Glomerular endothelial cell (primary cell): ENCODE measurements around the gene SDCCAG8. TPM values are rescaled to one million over a fixed set of nuclear protein-coding genes. Genes with fewer than 3 reads are reported as not detected.

Experiments used
- DNase-seq: peaks from one replicate; pipeline ENCODE4 v3.0.0-alpha.2; 2011; ENCODE audit warnings: low read depth, low spot score; ENCODE audit errors: extremely low read depth
- total RNA-seq: library from RNA; depleted of rRNA; stranded (reverse); fragments of >200 nt; gene quantifications from 2 replicates; pipeline ENCODE4 v1.2.3, GENCODE V29; 2015

The SDCCAG8 gene
- total RNA-seq, 1 donor from 2014 or later = 37.5 TPM

- no peak for DNase-seq
These were observed 222.0 kb downstream of the SDCCAG8 start for GRCh38 chr1:243477731-243478290.

GRCh38 chr1:243481101-243481500, 225.3 kb downstream of the SDCCAG8 start:
- DNase-seq = no peak

- DNase-seq = no peak
These were observed 226.5 kb downstream of the SDCCAG8 start for GRCh38 chr1:243482141-243483022.

- no peak for DNase-seq
These were observed 227.4 kb downstream of the SDCCAG8 start for GRCh38 chr1:243483071-243483771.

- no peak for DNase-seq
These were observed 228.1 kb downstream of the SDCCAG8 start for GRCh38 chr1:243483952-243484351.

- no peak for DNase-seq
These were observed 231.3 kb downstream of the SDCCAG8 start for GRCh38 chr1:243487036-243487648.

- DNase-seq = no peak
These were observed 231.9 kb downstream of the SDCCAG8 start for GRCh38 chr1:243487649-243488227.

GRCh38 chr1:243488459-243489157, 232.8 kb downstream of the SDCCAG8 start:
- no peak for DNase-seq

GRCh38 chr1:243489158-243489527, 233.3 kb downstream of the SDCCAG8 start:
- no peak for DNase-seq

GRCh38 chr1:243489681-243490546, 234.1 kb downstream of the SDCCAG8 start:
- DNase-seq = no peak

- DNase-seq = no peak
These were observed 235.2 kb downstream of the SDCCAG8 start for GRCh38 chr1:243490748-243491686.

GRCh38 chr1:243493156-243494129, 237.6 kb downstream of the SDCCAG8 start:
- no peak for DNase-seq

- no peak for DNase-seq
These were observed 239.0 kb downstream of the SDCCAG8 start for GRCh38 chr1:243494741-243495431.

GRCh38 chr1:243495442-243496186, 239.8 kb downstream of the SDCCAG8 start:
- no peak for DNase-seq

GRCh38 chr1:243496187-243496646, 240.4 kb downstream of the SDCCAG8 start:
- DNase-seq = no peak

GRCh38 chr1:243496806-243497205, 241.0 kb downstream of the SDCCAG8 start:
- DNase-seq = no peak
